ENCODE data around the gene MAP7.

GRCh38 chr6:136567688-136568087 lies 17.5 kb upstream of the MAP7 start:
- TF ChIP-seq CHCHD3 (CRISPR knock-in tag; IDR thresholded peaks at IDR 0.05) = no peak
- no peak for TF ChIP-seq POLR2A (IDR thresholded peaks at IDR 0.05; ENCODE audit: insufficient read depth in 1 of 2, low read depth in 2 of 2, low read length in 2 of 2)
- TF ChIP-seq CREB1 (IDR thresholded peaks at IDR 0.05) = no peak
- no peak for TF ChIP-seq CREB1 (CRISPR knock-in tag; IDR thresholded peaks at IDR 0.05)

Measured in HepG2 (cell line).